Activated T-cell treated with anti-CD3 and anti-CD28 coated beads, Interleukin-2, amount 50 U/mL, for 72 hours (primary cell): Measurements from ENCODE around the gene MED26. TPM values are rescaled to one million over a fixed set of nuclear protein-coding genes. Genes with fewer than 3 reads are reported as not detected.
A peak's percentile ranks its signal among the peaks of the same experiment; 100 is the strongest.

ENCODE experiments used
- ATAC-seq, 2 donors: fragments of 150-1000 bp; cut with Tn5 transposase; replicated peaks in 1 of 2; 2 replicates each; pipeline ENCODE4 v1.10.0; 2021; ENCODE audit warnings: moderate library complexity in 2 of 2, mild to moderate bottlenecking in 1 of 2
- DNase-seq, 2 donors: peaks; one replicate each; pipeline ENCODE4 v3.0.0; 2021 to 2022; ENCODE audit warnings: mixed read lengths in 1 of 2
- H3K27ac Mint-ChIP-seq: one replicate; pipeline ENCODE4 v1.8.0; 2022; ENCODE audit warnings: mild to moderate bottlenecking, moderate library complexity, mixed read lengths
- H3K27me3 Mint-ChIP-seq: one replicate; pipeline ENCODE4 v1.8.0; 2022; ENCODE audit warnings: low read depth, mixed read lengths
- H3K36me3 Mint-ChIP-seq, 2 donors: one replicate each; pipeline ENCODE4 v1.8.0; 2022; ENCODE audit warnings: mixed read lengths in 2 of 2, mild to moderate bottlenecking in 1 of 2; ENCODE audit not compliant: insufficient read depth in 2 of 2
- H3K4me1 Mint-ChIP-seq: one replicate; pipeline ENCODE4 v1.8.0; 2022; ENCODE audit warnings: low read depth, mixed read lengths
- H3K4me3 Mint-ChIP-seq, 2 donors: one replicate each; pipeline ENCODE4 v1.8.0; 2022; ENCODE audit warnings: mild to moderate bottlenecking in 2 of 2, mixed read lengths in 2 of 2, moderate library complexity in 2 of 2
- H3K9me3 Mint-ChIP-seq, 2 donors: one replicate each; pipeline ENCODE4 v1.8.0; 2022; ENCODE audit warnings: mixed read lengths in 2 of 2
- total RNA-seq, 2 donors: library from RNA; stranded (reverse); gene quantifications; one replicate each; pipeline ENCODE4 v1.2.3, GENCODE V29; 2022

MED26 gene
- total RNA-seq, 2 donors from 2014 or later = 18.6 to 20.2 TPM

DNA sequence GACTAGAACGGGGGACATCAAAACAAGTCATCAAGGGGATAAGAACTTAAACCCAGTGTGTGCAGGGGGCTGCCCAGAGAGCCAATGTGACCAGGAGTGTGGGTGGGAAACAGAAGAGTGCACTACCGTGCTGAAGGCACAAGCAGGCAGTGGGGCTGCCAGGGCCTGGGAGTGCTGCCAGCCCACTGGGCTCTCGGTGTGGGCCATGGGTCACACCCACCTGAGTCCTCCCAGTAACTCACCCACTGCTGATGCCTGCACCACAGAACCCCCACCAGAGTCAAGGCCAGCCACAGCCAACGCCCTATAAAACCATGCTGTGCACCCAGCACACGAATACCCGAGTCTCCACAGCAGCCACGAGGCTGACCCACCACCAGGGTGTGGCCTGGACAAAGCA, 8.5 kb downstream of the MED26 start:
- DNase-seq = no peak
- ATAC-seq = peak in 1 of 2 donors; percentile 13
- Mint-ChIP-seq H3K36me3 (no peaks in the 10 kb centered on the region), H3K27me3 (no peaks in the 10 kb centered on the region), H3K4me3 (no peak overlapping the region), H3K4me1 (peaks cover 72% of the 10 kb centered on the region), H3K27ac (no peak overlapping the region), H3K9me3 (no peaks in the 10 kb centered on the region)

DNA sequence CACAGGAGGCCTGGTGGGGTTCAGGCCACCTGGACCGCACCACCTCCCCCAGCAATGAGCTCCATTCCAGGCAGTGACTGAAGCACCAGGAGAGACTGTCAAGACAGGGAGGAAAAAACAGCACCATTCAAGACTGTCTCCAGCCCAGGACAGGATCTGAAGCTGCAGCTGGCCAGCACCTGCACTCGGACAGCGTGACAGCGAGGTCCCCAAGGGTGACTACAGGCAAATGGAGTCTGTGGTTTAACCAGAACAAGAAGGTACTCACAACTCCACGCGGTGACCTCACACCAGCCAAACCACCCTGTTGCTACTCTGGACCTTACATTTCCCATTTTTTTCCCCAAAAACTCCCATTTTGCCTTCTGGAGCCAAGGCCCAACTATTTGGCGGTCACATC, 9.8 kb downstream of the MED26 start:
- DNase-seq (no peak), ATAC-seq (no peak)
- Mint-ChIP-seq H3K27ac (no peak overlapping the region), H3K4me1 (peaks cover 69% of the 10 kb centered on the region), H3K4me3 (no peak overlapping the region), H3K36me3 (no peaks in the 10 kb centered on the region), H3K27me3 (no peaks in the 10 kb centered on the region), H3K9me3 (no peaks in the 10 kb centered on the region)

DNA sequence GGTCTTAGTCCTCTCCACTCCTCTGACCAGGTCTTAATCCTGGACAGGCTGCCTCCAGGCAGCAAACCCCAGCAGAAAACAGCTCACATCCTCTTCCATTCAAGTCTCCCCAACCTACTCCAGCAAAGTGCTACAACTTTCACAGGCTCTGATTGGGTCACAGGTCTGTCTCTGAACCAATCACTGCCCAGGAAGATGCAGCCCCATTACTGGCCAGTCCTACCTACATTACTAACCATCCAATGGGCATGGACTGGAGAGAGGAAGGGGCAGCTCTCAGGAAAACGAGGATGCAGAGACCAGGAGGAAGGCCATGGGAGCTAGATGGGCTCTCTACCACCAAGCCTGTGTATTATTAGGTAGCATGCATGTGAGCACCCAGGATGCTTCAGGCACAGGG, 12.2 kb downstream of the MED26 start:
- H3K27ac Mint-ChIP-seq = no peak overlapping the region
- peaks cover 75% of the 10 kb centered on the region for H3K4me1 Mint-ChIP-seq
- no peak overlapping the region for H3K4me3 Mint-ChIP-seq
- H3K27me3 Mint-ChIP-seq = no peaks in the 10 kb centered on the region
- H3K9me3 Mint-ChIP-seq = no peaks in the 10 kb centered on the region
- DNase-seq (no peak), ATAC-seq (peak in 1 of 2 donors; percentile 29)
- H3K36me3 Mint-ChIP-seq = no peaks in the 10 kb centered on the region

DNA sequence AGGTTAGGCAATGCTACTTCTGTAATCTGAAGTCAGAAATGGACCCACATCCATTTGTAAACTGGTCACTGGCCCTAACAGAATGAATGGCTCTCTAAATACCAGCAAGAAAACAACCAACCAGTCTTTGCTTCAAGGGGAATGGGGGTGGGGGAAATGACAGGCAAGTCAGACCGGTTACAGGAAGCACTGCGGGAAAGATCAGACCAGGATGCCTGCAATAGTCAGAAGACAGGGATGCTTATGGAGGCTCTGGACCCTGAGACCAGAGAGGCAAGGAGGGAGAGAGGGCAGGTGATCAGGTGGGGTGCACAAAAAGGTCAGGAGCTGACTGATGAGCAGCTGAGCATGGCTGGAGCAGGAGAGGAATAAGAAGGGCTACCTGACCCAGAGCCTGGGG, 13.1 kb downstream of the MED26 start:
- H3K4me1 Mint-ChIP-seq = peaks cover 78% of the 10 kb centered on the region
- H3K27me3 Mint-ChIP-seq = no peaks in the 10 kb centered on the region
- H3K36me3 Mint-ChIP-seq = no peaks in the 10 kb centered on the region
- DNase-seq (no peak), ATAC-seq (no peak)
- H3K27ac Mint-ChIP-seq = no peak overlapping the region
- no peaks in the 10 kb centered on the region for H3K9me3 Mint-ChIP-seq
- peak overlapping the region; percentile 3 to 8 for H3K4me3 Mint-ChIP-seq

DNA sequence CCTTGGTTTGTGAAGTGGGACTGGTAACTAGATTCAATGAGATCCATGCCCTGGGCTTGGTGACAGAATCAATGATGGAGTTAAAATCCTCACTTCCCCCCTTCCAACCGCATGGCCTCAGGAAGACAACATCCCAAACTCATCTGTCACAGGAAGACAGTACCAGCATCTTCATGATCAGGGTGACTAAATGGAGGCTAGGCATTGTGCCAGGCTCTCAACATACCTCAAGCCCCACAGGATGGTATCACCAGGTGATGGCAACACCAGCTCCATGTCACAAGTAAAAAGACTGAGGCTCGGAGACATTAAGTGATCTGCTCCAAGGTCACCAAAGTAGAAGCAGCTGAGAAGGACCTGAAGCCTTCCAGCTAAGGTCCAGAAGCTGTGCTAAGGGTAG, 14.2 kb downstream of the MED26 start:
- DNase-seq (no peak), ATAC-seq (no peak)
- no peaks in the 10 kb centered on the region for H3K9me3 Mint-ChIP-seq
- H3K27me3 Mint-ChIP-seq = no peaks in the 10 kb centered on the region
- H3K4me3 Mint-ChIP-seq = no peak overlapping the region
- no peaks in the 10 kb centered on the region for H3K36me3 Mint-ChIP-seq
- no peak overlapping the region for H3K27ac Mint-ChIP-seq
- peaks cover 75% of the 10 kb centered on the region for H3K4me1 Mint-ChIP-seq

DNA sequence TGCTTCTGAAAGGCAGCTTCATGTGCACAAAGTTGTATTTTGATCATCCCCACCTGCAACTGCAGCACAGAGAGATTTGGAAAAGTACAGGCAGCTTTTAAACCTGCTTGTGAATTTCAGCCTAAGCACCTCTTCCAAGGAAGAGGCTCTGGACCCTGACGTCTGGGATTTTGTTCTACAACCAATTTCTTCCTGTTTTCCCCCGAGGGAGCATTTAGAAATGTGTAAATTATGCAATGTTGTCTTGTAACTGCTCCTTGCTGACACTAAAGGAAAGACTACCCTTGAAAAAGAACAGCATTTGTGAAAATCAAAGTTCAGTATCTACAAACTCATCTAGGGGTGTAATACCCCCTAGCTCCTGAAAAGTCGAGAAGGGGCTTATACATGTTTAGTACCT, 15.4 kb downstream of the MED26 start:
- ATAC-seq (no peak), DNase-seq (no peak)
- no peak overlapping the region for H3K27ac Mint-ChIP-seq
- no peak overlapping the region for H3K4me3 Mint-ChIP-seq
- no peaks in the 10 kb centered on the region for H3K9me3 Mint-ChIP-seq
- no peaks in the 10 kb centered on the region for H3K36me3 Mint-ChIP-seq
- peaks cover 75% of the 10 kb centered on the region for H3K4me1 Mint-ChIP-seq
- no peaks in the 10 kb centered on the region for H3K27me3 Mint-ChIP-seq

DNA sequence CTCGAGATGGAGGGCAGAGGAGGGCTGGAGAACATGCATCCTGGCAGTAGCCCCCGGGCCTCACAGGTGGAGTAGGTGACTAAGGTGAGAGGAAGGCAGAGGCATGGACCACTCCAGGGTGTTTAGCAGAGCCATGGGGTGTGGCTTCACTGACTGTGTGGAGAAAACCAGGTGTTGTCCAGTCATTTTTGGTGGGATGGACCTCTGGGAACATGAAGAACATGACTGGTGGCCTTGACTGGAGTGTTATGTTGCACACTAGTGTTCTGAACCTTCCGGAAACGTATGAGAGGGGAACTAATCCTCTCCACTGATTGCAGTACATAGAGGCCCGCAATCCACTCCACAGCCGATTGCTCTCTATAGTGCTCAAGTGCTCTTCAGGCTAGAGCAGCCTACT, 16.9 kb downstream of the MED26 start:
- Mint-ChIP-seq H3K4me1 (peaks cover 62% of the 10 kb centered on the region), H3K27ac (peak overlapping the region; percentile 3)

DNA sequence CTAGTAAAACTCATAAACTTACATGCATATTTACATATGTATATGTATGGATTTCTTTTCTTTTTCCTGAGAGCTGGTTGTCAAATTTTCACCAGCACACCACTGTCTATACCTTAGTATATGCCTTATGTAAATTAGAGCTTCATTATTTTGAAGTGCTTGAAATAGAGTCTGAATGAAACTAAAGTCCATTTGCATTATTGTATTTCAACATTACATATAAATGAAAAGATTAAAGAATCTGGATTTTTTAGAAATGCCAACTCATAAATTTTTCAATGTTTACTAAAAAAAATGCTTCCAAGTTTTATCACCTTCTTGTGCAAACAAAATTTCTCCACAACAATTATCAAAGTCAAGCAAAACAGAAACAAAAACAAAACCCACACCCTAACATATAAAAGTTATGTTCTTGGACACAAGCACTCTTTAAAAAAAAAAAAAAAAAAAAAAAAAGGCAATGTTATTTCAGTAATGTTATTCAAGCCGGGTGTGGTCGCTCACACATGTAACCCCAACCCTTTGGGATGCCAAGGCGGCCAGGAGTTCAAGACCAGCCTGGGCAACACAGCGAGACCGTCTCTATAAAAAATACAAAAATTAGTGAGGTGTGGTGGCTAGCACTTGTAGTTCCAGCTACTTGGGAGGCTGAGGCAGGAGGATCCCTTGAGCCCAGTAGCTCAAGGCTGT, 18.3 kb downstream of the MED26 start:
- no peak for ATAC-seq
- no peak for DNase-seq
- no peak overlapping the region for H3K4me3 Mint-ChIP-seq
- H3K27me3 Mint-ChIP-seq = no peaks in the 10 kb centered on the region
- H3K27ac Mint-ChIP-seq = no peak overlapping the region
- no peaks in the 10 kb centered on the region for H3K36me3 Mint-ChIP-seq
- H3K4me1 Mint-ChIP-seq = peaks cover 60% of the 10 kb centered on the region
- H3K9me3 Mint-ChIP-seq = no peaks in the 10 kb centered on the region

More for the DNA sequence above, 16.9 kb downstream of the MED26 start:
- ATAC-seq (no peak), DNase-seq (no peak)
- no peaks in the 10 kb centered on the region for H3K27me3 Mint-ChIP-seq
- H3K4me3 Mint-ChIP-seq = no peak overlapping the region
- H3K9me3 Mint-ChIP-seq = no peaks in the 10 kb centered on the region
- no peaks in the 10 kb centered on the region for H3K36me3 Mint-ChIP-seq

DNA sequence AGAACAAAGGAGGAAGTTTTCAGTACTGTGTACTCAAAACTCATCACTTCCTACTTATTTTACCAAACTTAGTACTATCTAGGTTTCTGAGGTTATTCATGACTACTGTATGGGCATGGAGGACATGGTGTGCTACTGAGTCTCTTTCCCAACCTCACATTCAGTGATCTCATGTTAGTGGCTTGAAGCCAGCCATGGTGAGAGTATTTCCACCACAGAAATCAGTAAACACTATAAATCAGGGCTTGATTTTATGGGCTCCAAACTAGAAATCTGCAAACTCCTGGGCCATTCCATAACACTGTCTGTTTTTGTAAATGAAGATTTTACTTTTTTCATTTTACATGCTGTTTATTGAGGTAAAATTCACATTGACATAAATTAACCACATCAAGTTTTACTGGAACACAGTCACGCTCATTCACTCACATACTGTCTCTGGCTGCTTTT, 19.7 kb downstream of the MED26 start:
- ATAC-seq (peak; percentile 88 to 94), DNase-seq (peak in 1 of 2 donors; percentile 37)
- H3K27ac Mint-ChIP-seq = peak overlapping the region; percentile 27
- no peaks in the 10 kb centered on the region for H3K9me3 Mint-ChIP-seq
- H3K4me3 Mint-ChIP-seq = peak overlapping the region in 1 of 2 donors; percentile 13
- H3K4me1 Mint-ChIP-seq = peaks cover 56% of the 10 kb centered on the region
- no peaks in the 10 kb centered on the region for H3K36me3 Mint-ChIP-seq
- H3K27me3 Mint-ChIP-seq = no peaks in the 10 kb centered on the region

DNA sequence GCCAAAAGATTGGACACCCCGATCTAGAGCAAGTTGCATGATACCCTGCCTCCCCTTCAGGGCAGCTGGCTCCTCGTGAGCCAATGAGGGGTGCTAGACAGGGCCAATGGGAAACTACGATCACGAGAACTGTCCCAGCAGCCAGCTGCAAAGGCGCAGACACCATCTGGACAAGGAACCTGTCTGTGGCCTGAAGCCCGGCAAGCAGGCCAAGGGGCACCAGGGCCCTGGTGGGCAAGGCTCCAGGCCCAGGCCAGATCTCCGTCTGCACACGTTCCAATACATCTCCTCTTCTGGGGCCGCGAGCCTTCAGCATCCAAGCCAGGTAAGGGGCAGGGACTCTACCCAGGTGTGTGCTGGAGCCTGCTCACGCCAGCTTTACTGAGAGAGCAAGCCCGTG, 20.2 kb downstream of the MED26 start:
- peak overlapping the region in 1 of 2 donors; percentile 13 for H3K4me3 Mint-ChIP-seq
- H3K27ac Mint-ChIP-seq = peak overlapping the region; percentile 27
- DNase-seq = no peak
- H3K36me3 Mint-ChIP-seq = no peaks in the 10 kb centered on the region
- H3K27me3 Mint-ChIP-seq = no peaks in the 10 kb centered on the region
- H3K9me3 Mint-ChIP-seq = no peaks in the 10 kb centered on the region
- H3K4me1 Mint-ChIP-seq = peaks cover 54% of the 10 kb centered on the region
- no peak for ATAC-seq

DNA sequence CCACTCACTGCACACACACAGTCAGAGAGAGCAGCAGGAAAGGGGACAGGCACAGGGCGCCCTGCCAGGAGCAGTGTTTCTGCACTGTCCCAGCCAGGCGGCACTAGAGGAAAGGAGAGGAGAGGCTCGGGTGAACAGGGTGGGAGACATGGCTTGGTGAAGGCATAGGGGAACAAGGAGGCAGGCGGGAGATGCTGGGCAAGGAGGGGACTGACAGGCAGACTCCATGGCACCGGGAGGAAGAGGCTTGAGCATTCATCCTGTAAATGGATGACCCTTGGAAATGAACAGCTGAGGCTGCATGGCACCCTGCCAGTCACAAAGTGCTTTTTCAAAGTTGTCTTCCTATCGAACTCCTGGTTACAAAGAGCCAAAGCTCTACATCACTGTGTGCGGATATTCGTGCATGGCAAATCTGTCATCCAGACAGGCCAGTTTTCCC, 22.4 kb downstream of the MED26 start:
- Mint-ChIP-seq H3K9me3 (no peaks in the 10 kb centered on the region), H3K36me3 (no peaks in the 10 kb centered on the region), H3K4me3 (no peak overlapping the region), H3K27ac (peak overlapping the region; percentile 41), H3K4me1 (peaks cover 34% of the 10 kb centered on the region), H3K27me3 (no peaks in the 10 kb centered on the region)
- ATAC-seq (no peak), DNase-seq (no peak)

DNA sequence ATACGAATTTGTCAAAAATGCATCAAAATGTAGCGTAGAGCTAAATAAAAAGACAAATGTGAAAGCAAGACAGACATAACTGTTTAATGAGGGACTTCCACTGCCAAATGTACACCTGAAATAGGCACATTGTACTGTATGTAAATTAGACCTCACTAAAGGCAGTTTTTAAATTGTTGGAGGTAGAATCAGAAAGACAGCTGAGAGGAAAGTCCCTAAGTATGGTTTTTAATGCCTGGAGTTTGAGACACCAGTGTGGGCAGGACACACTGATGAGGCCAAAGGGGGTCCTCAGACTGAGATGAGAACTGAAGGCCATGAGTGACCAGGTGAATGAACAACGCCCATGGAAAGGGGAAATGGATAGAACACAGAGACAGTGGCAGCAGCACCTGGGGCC, 22.9 kb downstream of the MED26 start:
- H3K4me1 Mint-ChIP-seq = peaks cover 31% of the 10 kb centered on the region
- ATAC-seq (no peak), DNase-seq (no peak)
- H3K9me3 Mint-ChIP-seq = no peaks in the 10 kb centered on the region
- H3K27ac Mint-ChIP-seq = peak overlapping the region; percentile 42
- no peak overlapping the region for H3K4me3 Mint-ChIP-seq
- H3K36me3 Mint-ChIP-seq = no peaks in the 10 kb centered on the region
- no peaks in the 10 kb centered on the region for H3K27me3 Mint-ChIP-seq

DNA sequence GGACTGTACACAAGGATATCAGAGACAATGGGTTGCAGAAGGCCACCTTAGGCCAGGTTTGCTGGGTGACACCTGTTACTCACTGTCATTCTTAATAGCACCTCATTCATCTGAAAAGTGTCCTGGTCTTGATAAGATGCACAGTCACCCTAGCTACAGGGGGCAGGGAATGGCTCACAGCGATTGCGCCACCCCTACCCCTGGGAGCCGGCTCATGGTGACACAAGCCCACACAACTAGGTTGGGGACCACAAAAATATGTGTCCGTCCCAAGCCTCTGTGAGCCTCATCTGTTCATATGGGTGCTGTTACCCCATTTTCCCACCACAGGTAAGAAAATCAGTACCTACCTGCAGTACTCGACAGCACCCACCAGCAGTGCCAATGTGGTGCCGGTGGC, 23.4 kb downstream of the MED26 start:
- DNase-seq (no peak), ATAC-seq (no peak)
- H3K9me3 Mint-ChIP-seq = no peaks in the 10 kb centered on the region
- H3K27me3 Mint-ChIP-seq = no peaks in the 10 kb centered on the region
- peak overlapping the region; percentile 42 for H3K27ac Mint-ChIP-seq
- H3K4me3 Mint-ChIP-seq = no peak overlapping the region
- H3K4me1 Mint-ChIP-seq = peaks cover 31% of the 10 kb centered on the region
- H3K36me3 Mint-ChIP-seq = no peaks in the 10 kb centered on the region

DNA sequence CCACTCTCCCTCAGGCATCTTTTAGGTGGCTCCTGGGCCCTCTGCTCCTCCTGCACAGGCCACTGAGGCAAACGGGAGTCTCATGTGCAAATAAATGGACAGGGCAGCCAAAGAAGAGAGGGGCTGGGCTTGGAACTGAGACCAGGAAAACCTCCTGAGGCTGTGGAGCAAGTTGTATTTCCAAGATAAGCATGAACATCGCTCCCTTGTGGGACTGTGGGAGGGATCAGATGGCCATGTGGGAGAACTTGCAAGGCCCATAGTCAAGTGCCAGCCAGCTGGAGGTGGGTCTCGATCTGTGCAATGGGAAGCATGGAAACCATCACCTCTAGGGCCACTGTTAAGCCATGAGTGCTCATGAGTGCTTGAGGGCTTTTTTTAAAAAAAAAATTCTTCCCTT, 24.9 kb downstream of the MED26 start:
- DNase-seq (no peak), ATAC-seq (no peak)
- H3K27me3 Mint-ChIP-seq = no peaks in the 10 kb centered on the region
- H3K9me3 Mint-ChIP-seq = no peaks in the 10 kb centered on the region
- H3K4me3 Mint-ChIP-seq = no peak overlapping the region
- peaks cover 22% of the 10 kb centered on the region for H3K4me1 Mint-ChIP-seq
- no peaks in the 10 kb centered on the region for H3K36me3 Mint-ChIP-seq
- H3K27ac Mint-ChIP-seq = no peak overlapping the region
